ENCODE measurements around the gene STXBP5L.

GRCh38 chr3:120858521-120858920, 49.5 kb upstream of the STXBP5L start:
- TF ChIP-seq CTCF (IDR thresholded peaks at IDR 0.05; ENCODE audit: low read depth, low read length) (no peak), POLR2A (IDR thresholded peaks at IDR 0.05; ENCODE audit: extremely low read depth, insufficient read length) (no peak), MAX (IDR thresholded peaks at IDR 0.05; ENCODE audit: low read depth, low read length) (no peak), MYC (IDR thresholded peaks at IDR 0.05; ENCODE audit: low read depth, low read length) (no peak)

Measured in NB4 (cell line).